BJ (cell line): ENCODE results near the gene SRGAP1. TPM values are rescaled to one million over a fixed set of nuclear protein-coding genes. Genes with fewer than 3 reads are reported as not detected.

Experiments used
- CTCF ChIA-PET: fragments of 350-600 bp; formaldehyde crosslinking; extraction: SDS; loops from one replicate; lab custom pipeline; 2021; ENCODE audit warnings: antibody characterized with exemption, inconsistent platforms; lab: Yijun Ruan, JAX
- POLR2A ChIA-PET: fragments of 300-600 bp; sonication (Branson Sonifier 250); formaldehyde crosslinking; extraction: SDS; loops from one replicate; lab custom pipeline; 2021; ENCODE audit warnings: antibody characterized with exemption; lab: Charles Lee
- DNase-seq: peaks from one replicate; pipeline ENCODE4 v3.0.0-alpha.2; 2011; ENCODE audit warnings: low read depth
- H3K27me3 ChIP-seq: 2 replicates; pipeline ENCODE4 v1.6.0; 2011; ENCODE audit warnings: low read length; ENCODE audit not compliant: control insufficient read depth, insufficient read depth
- H3K36me3 ChIP-seq: 2 replicates; pipeline ENCODE4 v1.5.1; 2011; ENCODE audit warnings: low read length; ENCODE audit not compliant: control insufficient read depth, insufficient read depth
- H3K4me3 ChIP-seq: 2 replicates; pipeline ENCODE4 v1.5.1; 2011; ENCODE audit warnings: low read depth, mild to moderate bottlenecking, control low read depth, low read length
- CTCF ChIP-seq: IDR thresholded peaks from 2 replicates; pipeline ENCODE4 v1.5.1; 2011; ENCODE audit warnings: low read depth, mild to moderate bottlenecking, control low read depth, inconsistent platforms, low read length, moderate library complexity; ENCODE audit not compliant: insufficient read depth
- polyA plus RNA-seq: library from polyadenylated mRNA; depleted of rRNA; stranded (reverse); fragments of >200 nt; gene quantifications from 2 replicates; pipeline ENCODE4 v1.2.3, GENCODE V29; 2011

SRGAP1 gene
- polyA plus RNA-seq, 1 experiment: 15.7 TPM

- Histone ChIP-seq H3K27me3 (no peaks in the 10 kb centered on the region), H3K4me3 (no peak overlapping the region), H3K36me3 (no peaks in the 10 kb centered on the region)
- POLR2A ChIA-PET: no interaction called here
- no peak for TF ChIP-seq CTCF
- DNase-seq: no peak
- CTCF ChIA-PET: interaction anchor here (0.7 kb wide), 1 partner anchor 90 kb away, joined by 3 read pairs; no protein-coding TSS in a partner anchor
These were observed 327.9 kb downstream of the SRGAP1 start for GRCh38 chr12:64172143-64172970.

GRCh38 chr12:64173456-64173855 is 329.0 kb downstream of the SRGAP1 start:
- no peak for TF ChIP-seq CTCF
- H3K27me3 ChIP-seq: no peaks in the 10 kb centered on the region
- no peak overlapping the region for H3K4me3 ChIP-seq
- ChIA-PET POLR2A (no interaction called here), CTCF (no interaction called here)
- H3K36me3 ChIP-seq: no peaks in the 10 kb centered on the region
- no peak for DNase-seq

GRCh38 chr12:64175254-64175945 is 330.9 kb downstream of the SRGAP1 start:
- DNase-seq: no peak
- H3K36me3 ChIP-seq: no peaks in the 10 kb centered on the region

GRCh38 chr12:64177001-64177400 is 332.5 kb downstream of the SRGAP1 start:
- Histone ChIP-seq H3K36me3 (no peaks in the 10 kb centered on the region), H3K27me3 (no peaks in the 10 kb centered on the region), H3K4me3 (no peak overlapping the region)
- ChIA-PET CTCF (no interaction called here), POLR2A (no interaction called here)
- no peak for DNase-seq
- TF ChIP-seq CTCF: no peak

More at GRCh38 chr12:64175254-64175945, 330.9 kb downstream of the SRGAP1 start:
- Histone ChIP-seq H3K4me3 (no peak overlapping the region), H3K27me3 (no peaks in the 10 kb centered on the region)
- CTCF ChIA-PET: interaction anchor here (2.0 kb wide), 1 partner anchor 332 kb away, joined by 8 read pairs; the partner anchor contains the start of gene SRGAP1
- POLR2A ChIA-PET: no interaction called here
- TF ChIP-seq CTCF: no peak

- CTCF ChIA-PET: interaction anchor here (1.0 kb wide), 1 partner anchor 29 kb away, joined by 3 read pairs; no protein-coding TSS in a partner anchor
- POLR2A ChIA-PET: no interaction called here
These were observed 333.6 kb downstream of the SRGAP1 start for GRCh38 chr12:64178122-64178521.

More at GRCh38 chr12:64178122-64178521, 333.6 kb downstream of the SRGAP1 start:
- TF ChIP-seq CTCF: no peak
- H3K36me3 ChIP-seq: no peaks in the 10 kb centered on the region
- DNase-seq: peak; percentile 49
- H3K27me3 ChIP-seq: no peaks in the 10 kb centered on the region
- no peak overlapping the region for H3K4me3 ChIP-seq
